ENCODE results near the gene NPHP1.
"Not testable (repeated sequence)": the region's sequence is repeated elsewhere in the genome, so short reads cannot be mapped to it uniquely, and the experiment has no call there.

The NPHP1 gene

GRCh38 chr2:110204408-110205385 is at the start of gene NPHP1:
Gene NPHP1 (minus strand): TSS chr2:110205013. CDS start chr2:110204968, 45 bp downstream.
- FAIRE-seq: no peak

DNA sequence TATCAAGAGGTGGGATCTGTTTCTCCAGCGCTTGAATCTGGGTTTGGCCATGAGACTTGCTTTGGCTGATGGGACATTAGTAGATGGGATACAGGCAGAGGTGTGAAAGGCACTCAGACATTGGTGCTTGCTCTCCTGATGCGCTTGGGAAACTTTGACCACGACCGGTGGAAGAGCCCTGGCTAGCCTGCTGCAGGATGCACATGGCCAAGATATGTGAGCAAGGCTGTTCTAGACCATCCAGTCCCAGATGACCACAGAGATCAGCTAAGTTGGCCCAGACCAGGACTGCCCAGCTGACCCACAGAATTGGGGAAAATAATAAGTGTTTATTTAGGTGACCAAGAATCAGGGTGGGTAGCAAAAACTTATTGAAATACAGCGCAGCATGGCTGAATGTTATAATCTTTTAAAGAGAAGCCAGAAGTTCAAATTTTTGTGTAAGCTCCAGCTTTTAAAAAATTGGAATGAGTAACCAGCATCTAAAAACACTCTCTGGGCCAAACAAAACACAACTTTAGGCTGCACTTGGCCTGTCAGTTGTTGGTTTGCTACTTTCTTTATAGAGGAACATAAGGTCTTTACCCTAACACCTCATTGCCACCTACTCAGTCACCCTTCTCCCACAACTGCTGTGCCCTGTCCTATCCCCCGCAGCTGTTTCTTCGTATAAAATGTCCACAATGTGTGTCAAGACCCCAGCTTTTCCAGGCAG is 43.4 kb upstream of the NPHP1 start:
- FAIRE-seq: not testable (repeated sequence)

DNA sequence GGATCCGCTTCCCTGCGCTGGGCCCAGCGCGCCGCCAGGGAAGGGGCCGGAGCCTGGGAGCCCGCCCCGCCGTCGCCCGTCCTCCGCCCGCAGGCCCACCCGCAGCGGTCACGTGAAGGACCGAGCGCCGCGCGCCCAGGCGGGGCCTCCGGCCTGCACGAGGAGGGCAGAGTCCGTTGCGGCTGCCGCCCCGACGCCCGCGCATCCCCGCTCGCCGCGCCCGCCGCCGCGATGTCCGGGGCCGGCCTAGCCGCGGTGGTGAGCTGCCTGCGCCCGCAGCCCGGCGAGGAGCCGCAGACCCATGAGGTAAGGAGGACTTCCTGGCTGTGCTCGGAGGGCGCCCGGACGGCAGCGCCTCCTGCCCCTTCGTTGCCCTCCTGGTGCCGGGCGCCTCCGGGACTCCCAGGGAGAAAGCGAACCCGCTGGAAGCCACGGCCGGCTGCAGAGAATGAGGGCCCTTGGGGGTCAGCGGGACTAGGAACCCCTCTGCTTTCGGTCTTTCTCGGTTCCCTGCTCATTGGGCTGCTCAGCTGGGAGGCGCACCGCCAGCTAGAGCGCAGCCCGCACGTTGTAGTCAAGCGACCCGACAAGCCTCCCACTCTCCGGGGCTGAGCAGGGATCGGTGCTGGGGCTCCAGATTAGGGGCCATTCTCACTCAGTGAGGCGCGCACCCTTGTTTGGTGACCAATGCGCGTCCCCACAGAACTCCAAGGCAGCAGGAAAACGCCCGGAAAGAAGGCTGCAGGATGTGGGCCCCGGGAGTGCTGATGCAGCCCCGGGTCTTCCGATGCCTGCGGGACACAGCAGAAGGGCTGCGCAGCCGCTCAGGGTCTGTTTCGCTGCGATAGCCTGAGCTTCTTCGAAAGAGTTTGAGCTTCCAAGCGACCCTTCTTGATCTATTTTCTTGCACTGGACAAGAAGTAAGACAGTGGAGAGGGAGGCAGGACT is 40.9 kb upstream of the NPHP1 start:
- not testable (repeated sequence) for FAIRE-seq

DNA sequence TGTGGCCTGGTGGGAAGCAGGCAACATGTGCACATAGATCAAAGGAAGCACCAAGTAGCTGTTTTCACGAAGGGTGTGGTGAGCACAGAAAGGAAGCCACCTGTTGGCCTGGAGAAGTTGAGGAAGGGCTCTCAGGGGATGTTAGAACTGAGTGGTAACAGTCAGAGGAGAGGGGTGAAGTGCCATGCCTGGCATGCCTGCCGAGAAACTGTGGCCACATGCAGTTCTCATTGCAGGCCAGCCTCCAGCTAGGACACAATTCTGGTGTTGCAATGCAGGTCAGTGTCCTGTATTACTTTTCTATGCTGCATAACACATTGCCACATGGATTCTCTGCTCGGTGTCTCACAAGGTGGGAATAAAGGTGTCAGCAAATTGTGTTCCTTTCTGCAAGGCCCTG is 38.5 kb upstream of the NPHP1 start:
- FAIRE-seq: not testable (repeated sequence)

GRCh38 chr2:110234514-110234913 is 29.7 kb upstream of the NPHP1 start:
- FAIRE-seq: not testable (repeated sequence)

DNA sequence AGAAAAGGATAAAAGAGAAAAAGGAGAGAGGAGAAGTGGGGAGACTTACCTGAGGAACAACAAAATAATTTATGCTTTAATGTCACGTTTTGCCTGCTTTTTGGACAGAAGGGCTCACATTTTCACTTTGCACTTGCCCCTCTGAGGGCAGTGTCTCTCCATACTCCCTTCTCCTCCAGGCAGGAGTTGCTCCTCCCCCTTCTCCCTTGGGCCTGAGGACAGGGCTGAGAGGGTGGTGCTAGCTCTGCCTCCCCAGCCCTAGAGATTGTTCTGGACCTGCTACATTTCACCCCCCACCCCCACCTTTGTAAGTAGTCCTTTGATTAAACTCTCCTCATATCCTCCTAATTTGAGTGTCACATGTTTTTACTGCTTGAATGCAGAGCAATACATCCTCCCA is 25.1 kb upstream of the NPHP1 start:
- not testable (repeated sequence) for FAIRE-seq

GRCh38 chr2:110222626-110223025 is 17.8 kb upstream of the NPHP1 start:
- not testable (repeated sequence) for FAIRE-seq

DNA sequence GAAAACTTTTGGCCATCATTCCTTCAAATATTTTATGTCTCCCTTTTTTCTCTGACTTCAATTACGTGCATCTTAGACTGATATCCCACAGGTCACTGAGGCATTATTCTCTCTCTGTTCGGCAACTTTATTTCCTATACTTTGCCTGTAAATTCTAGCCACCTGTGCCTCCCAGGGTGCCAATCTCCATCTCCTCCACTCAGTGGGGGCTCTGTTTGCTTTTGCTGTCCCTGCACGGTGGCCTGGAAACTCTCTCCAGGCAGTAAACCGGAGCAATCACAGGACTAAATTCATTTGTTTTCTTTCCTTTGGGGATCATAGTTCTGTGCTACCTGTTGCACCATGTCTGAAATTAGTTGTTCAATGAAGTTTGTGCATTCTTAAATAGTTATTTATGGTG is 17.1 kb upstream of the NPHP1 start:
- no peak for FAIRE-seq

DNA sequence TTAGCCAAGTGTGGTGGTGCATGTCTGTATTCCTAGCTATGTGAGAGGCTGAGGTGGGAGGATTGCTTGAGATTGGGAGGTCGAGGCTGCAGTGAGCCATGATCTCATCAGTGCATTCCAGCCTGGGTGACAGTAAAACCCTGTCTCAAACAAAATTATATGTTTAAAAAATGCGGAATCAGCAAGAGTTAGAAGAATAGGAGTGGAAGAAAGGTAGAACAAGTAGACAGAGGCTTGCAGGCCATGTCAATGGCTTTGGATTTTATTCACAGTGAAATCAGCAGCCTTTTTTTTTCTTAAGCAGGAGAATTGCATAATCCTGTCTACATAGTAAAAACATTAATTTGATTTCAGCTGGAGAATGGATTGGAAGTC is 15.4 kb upstream of the NPHP1 start:
- FAIRE-seq: no peak

- no peak for FAIRE-seq
Measured at GRCh38 chr2:110219496-110220189, 14.8 kb upstream of the NPHP1 start.

DNA sequence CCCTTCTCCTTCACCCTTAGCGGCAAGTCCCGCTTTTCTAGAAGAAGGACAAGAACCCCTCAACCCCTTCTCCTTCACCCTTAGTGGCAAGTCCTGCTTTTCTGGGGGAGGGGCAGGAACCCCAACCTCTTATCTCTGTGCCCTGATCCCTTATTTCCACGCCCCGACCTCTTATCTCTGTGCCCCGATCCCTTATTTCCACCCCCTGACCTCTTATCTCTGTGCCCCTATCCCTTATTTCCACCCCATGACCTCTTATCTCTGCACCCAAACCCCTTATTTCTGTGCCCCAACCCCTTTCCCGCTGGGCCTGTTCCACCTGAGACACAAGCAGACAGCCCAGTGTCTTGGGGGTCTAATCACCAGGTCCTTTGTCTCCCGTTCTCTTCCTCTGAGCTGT is 14.1 kb upstream of the NPHP1 start:
- not testable (repeated sequence) for FAIRE-seq

GRCh38 chr2:110216803-110217202 is 12.0 kb upstream of the NPHP1 start:
- FAIRE-seq: no peak

DNA sequence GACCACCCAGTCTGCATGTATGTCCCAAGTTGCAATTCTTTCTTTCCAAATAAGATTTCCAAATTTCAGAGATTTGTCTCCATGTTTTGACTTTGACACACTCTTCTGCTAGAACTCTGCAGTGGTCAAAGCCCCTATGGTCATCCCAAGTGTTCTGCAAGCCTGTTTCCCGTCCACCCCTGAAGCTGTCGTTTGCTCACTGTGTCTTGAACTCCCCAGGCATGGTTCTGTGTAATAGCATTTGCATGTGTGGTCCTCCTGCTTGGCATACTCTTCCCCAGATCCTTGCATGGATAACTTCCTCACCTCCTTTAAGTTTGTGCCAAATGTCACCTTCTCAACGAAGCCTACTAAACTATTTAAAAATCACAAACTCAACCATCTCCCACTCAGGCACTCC is 11.4 kb upstream of the NPHP1 start:
- no peak for FAIRE-seq

GRCh38 chr2:110215566-110216158 is 10.8 kb upstream of the NPHP1 start:
- FAIRE-seq: no peak

DNA sequence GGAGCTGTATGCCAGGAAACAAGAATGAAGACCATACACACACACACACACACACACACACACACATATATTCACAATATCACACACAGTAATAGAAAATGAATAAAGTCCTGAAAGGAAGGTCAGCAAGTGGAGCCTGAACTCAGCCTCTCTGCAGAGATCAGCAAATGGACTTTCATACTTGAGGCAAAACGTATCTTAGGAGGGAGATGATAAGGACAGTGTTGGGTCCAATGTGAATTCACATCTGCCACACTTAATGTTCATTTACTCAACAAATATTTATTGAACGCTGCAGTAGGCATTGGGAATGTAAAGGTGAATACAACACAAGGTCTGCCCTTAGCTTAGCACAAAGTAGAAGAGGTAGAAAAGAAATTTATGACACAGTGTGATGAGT is 10.3 kb upstream of the NPHP1 start:
- no peak for FAIRE-seq

GRCh38 chr2:110213522-110213921 is 8.7 kb upstream of the NPHP1 start:
- not testable (repeated sequence) for FAIRE-seq

DNA sequence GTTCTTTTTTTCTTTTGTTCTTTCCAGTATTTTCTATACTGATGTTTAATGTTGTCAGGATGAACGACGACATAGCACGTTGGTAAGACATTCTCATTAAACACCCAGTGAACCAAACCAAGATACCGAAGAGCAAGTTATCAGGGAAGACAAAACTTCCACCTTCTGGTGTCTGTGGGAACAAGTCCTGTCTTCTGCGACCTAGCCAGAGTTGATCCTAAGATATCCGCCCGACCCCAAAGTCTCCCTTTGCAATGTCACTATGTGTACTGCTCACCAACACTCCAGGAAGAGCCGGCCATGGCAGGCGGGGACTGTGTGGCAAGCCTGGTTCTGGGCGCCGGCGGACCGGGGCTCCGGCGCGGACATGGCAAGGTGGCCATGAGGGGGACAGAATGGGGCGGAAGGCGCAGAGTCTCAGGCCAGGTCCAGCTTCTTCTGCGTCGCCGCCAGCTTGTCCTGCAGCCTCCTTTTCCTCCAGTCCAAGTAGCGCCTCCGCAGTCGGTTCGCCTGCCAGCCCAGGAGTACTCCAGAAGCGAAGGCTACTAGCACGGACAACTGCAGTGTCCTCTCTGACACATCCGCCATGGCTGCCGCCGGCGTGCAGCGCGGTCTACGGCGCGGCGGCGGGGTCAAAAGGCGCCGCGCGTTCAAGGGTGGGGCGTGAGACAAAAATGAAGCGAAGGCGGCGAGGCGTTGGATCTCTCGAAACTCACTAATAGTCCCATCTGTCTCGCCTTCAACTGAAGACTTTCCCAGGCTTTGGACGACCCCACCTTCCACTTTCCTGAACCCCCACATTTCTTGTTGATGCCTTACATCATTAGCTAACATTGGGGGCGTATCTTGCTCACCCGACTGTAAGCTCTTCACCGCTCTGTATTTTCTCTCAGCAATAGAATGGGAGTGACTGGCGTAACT is 7.4 kb upstream of the NPHP1 start, which contains the start of gene MTLN:
Gene MTLN (minus strand): TSS at position 610 of the 921 bp plus-strand sequence. CDS start 22 bp downstream, at position 588.
- FAIRE-seq: no peak

DNA sequence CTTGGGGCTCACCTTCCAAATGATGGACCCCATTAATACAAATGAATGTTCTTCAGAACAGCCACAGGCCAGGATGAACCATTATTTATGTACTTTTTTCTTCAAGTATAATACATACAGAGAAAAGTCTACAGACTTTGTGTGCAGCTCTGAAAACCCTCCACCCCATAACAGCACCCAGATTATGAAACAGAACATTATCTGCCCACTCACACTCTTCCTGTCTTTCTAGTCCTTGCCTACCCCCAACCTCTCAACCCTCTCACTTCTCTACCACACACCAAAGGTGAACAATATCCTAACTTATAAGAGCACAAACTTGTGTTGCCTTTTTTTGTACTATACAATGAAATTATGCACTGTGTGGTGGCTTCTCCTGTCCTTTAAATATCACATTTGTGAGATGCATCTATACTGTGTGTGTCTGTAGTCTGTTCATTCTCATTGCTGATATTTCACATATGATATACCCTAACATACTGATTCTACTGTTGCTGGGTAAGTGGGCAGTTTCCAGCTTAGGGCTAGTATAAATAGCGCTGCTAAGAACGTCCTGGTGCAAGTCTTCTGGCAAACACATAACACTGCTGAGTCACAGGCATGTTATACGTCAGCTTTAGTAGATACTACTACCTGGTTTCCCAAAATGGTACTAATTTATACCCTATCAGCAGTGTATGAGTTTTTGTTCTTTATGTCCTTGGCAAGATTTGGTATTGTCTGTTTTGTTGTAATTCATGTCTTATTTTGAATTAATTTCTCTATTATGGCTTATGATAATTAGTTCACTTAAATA is 1.0 kb upstream of the NPHP1 start:
- FAIRE-seq: no peak

GRCh38 chr2:110198016-110198415 is 6.8 kb downstream of the NPHP1 start:
- FAIRE-seq: no peak

DNA sequence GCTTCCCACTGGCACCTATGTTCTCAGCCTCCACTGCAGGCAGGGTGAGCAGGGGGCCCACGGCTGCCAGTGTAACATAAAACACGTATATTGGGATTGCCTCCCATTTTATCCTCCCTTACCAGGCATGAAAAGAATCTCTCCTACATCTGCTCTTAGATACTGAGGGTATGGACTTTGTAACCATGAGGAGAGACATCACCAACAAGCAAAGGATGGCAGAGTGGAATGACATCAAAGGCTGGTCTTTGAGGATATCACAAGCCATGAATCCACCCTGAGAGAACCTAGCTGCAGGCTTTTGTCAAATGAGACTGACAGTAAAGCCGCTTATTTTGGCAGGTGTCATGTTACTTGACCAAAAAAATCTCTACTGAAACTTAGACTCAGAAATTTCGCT is 7.4 kb downstream of the NPHP1 start:
- no peak for FAIRE-seq

Data from A204.1 (cell line).